WTC11 (cell line): ENCODE results near the gene MRFAP1L1. TPM values are rescaled to one million over a fixed set of nuclear protein-coding genes. Genes with fewer than 3 reads are reported as not detected.
A peak's percentile ranks its signal among the peaks of the same experiment; 100 is the strongest.

Experiments used
- ATAC-seq: fragments of 200-7000 bp; cut with Tn5 transposase; 2 replicates; pipeline ENCODE4 v1.10.0; 2021; ENCODE audit warnings: mild to moderate bottlenecking, moderate library complexity
- CTCF ChIA-PET: fragments of 300-600 bp; sonication (Branson Sonifier 250); formaldehyde crosslinking; loops from one replicate; lab custom pipeline; 2021; ENCODE audit warnings: antibody characterized with exemption; lab: Charles Lee
- POLR2A ChIA-PET: fragments of 350-600 bp; sonication (Branson Sonifier 250); formaldehyde crosslinking; loops from one replicate; lab custom pipeline; 2021; ENCODE audit warnings: antibody characterized with exemption; lab: Charles Lee
- DNase-seq: peaks from one replicate; pipeline ENCODE4 v3.0.0; 2021; ENCODE audit warnings: low spot score
- H3K27ac Mint-ChIP-seq: 2 replicates; pipeline ENCODE4 v1.8.0; 2021; ENCODE audit warnings: mixed read lengths
- H3K27me3 Mint-ChIP-seq: 2 replicates; pipeline ENCODE4 v1.8.0; 2021; ENCODE audit warnings: low read depth, mild to moderate bottlenecking, moderate library complexity, mixed read lengths
- H3K36me3 Mint-ChIP-seq: 2 replicates; pipeline ENCODE4 v1.8.0; 2021; ENCODE audit warnings: mixed read lengths
- H3K4me1 Mint-ChIP-seq: 2 replicates; pipeline ENCODE4 v1.8.0; 2022; ENCODE audit warnings: mixed read lengths
- H3K4me3 Mint-ChIP-seq: 2 replicates; pipeline ENCODE4 v1.8.0; 2021; ENCODE audit warnings: mild to moderate bottlenecking, moderate library complexity, mixed read lengths
- H3K9me3 Mint-ChIP-seq: 2 replicates; pipeline ENCODE4 v1.8.0; 2021; ENCODE audit warnings: mixed read lengths
- AR ChIP-seq: fragments of 250-450 bp; sonication (Bioruptor Pico); IDR thresholded peaks from 2 replicates; pipeline ENCODE4 v1.9.0; 2021; ENCODE audit warnings: mild to moderate bottlenecking
- ATF6 ChIP-seq: sonication (generic); formaldehyde crosslinking; IDR thresholded peaks from 2 replicates; pipeline ENCODE4 v1.8.1; 2023; ENCODE audit warnings: mild to moderate bottlenecking, missing genetic modification reagents
- CREM ChIP-seq: sonication (generic); formaldehyde crosslinking; IDR thresholded peaks from 2 replicates; pipeline ENCODE4 v1.8.1; 2022; ENCODE audit warnings: mild to moderate bottlenecking, missing genetic modification reagents, moderate library complexity
- FOXJ3 ChIP-seq: sonication (generic); formaldehyde crosslinking; IDR thresholded peaks from 2 replicates; pipeline ENCODE4 v1.9.0; 2021; ENCODE audit warnings: missing genetic modification reagents, mild to moderate bottlenecking, borderline replicate concordance
- FOXP1 ChIP-seq: sonication (generic); formaldehyde crosslinking; IDR thresholded peaks from 2 replicates; pipeline ENCODE4 v1.8.0; 2022; ENCODE audit warnings: missing genetic modification reagents, mild to moderate bottlenecking, moderate library complexity, borderline replicate concordance
- GABPB1 ChIP-seq: sonication (generic); formaldehyde crosslinking; IDR thresholded peaks from 2 replicates; pipeline ENCODE4 v1.8.1; 2023; ENCODE audit warnings: mild to moderate bottlenecking, missing genetic modification reagents
- JAZF1 ChIP-seq: fragments of 250-450 bp; sonication (Bioruptor Pico); IDR thresholded peaks from 2 replicates; pipeline ENCODE4 v1.9.0; 2021; ENCODE audit warnings: moderate library complexity, mild to moderate bottlenecking, inconsistent platforms
- JUN ChIP-seq: sonication (generic); formaldehyde crosslinking; IDR thresholded peaks from 2 replicates; pipeline ENCODE4 v1.8.0; 2023; ENCODE audit warnings: mild to moderate bottlenecking, missing genetic modification reagents
- MYBL2 ChIP-seq: sonication (generic); formaldehyde crosslinking; IDR thresholded peaks from 2 replicates; pipeline ENCODE4 v1.8.1; 2023; ENCODE audit warnings: mild to moderate bottlenecking, moderate library complexity, missing genetic modification reagents
- NFYB ChIP-seq: sonication (generic); formaldehyde crosslinking; conservative IDR thresholded peaks from 2 replicates; pipeline ENCODE4 v1.8.0; 2022; ENCODE audit warnings: low read depth, missing genetic modification reagents
- RELA ChIP-seq: sonication (generic); formaldehyde crosslinking; IDR thresholded peaks from 2 replicates; pipeline ENCODE4 v1.8.1; 2022; ENCODE audit warnings: missing genetic modification reagents, mild to moderate bottlenecking, borderline replicate concordance
- SMAD4 ChIP-seq: sonication (generic); formaldehyde crosslinking; IDR thresholded peaks from 2 replicates; pipeline ENCODE4 v1.8.0; 2022; ENCODE audit warnings: mild to moderate bottlenecking, missing genetic modification reagents
- SOX15 ChIP-seq: fragments of 250-450 bp; sonication (Bioruptor Pico); IDR thresholded peaks from 2 replicates; pipeline ENCODE4 v1.9.0; 2021; ENCODE audit warnings: mild to moderate bottlenecking
- TEAD4 ChIP-seq: sonication (generic); formaldehyde crosslinking; IDR thresholded peaks from 2 replicates; pipeline ENCODE4 v1.8.0; 2022; ENCODE audit warnings: mild to moderate bottlenecking, missing genetic modification reagents
- ZBTB21 ChIP-seq: sonication (generic); formaldehyde crosslinking; IDR thresholded peaks from 2 replicates; pipeline ENCODE4 v1.8.1; 2023; ENCODE audit warnings: mild to moderate bottlenecking, missing genetic modification reagents, borderline replicate concordance
- ZNF138 ChIP-seq: sonication (generic); formaldehyde crosslinking; conservative IDR thresholded peaks from 2 replicates; pipeline ENCODE4 v1.8.1; 2022; ENCODE audit warnings: mild to moderate bottlenecking, moderate library complexity, missing genetic modification reagents
- ZNF263 ChIP-seq: sonication (generic); formaldehyde crosslinking; IDR thresholded peaks from 2 replicates; pipeline ENCODE4 v1.8.1; 2022; ENCODE audit warnings: low read depth, mild to moderate bottlenecking, moderate library complexity, missing genetic modification reagents
- ZNF671 ChIP-seq: fragments of 250-450 bp; sonication (Bioruptor Pico); IDR thresholded peaks from 2 replicates; pipeline ENCODE4 v1.8.0; 2021; ENCODE audit warnings: mild to moderate bottlenecking
- total RNA-seq: library from RNA; stranded (reverse); gene quantifications from 3 replicates; pipeline ENCODE4 v1.2.3, GENCODE V29; 2021
- TF ChIP-seq, protein P1 (sequence below): fragments of 250-450 bp; sonication (Bioruptor Pico); IDR thresholded peaks from 2 replicates; pipeline ENCODE4 v2.1.2; 2022; ENCODE audit warnings: mild to moderate bottlenecking, moderate library complexity
- TF ChIP-seq, protein P2 (sequence below): sonication (generic); formaldehyde crosslinking; IDR thresholded peaks from 2 replicates; pipeline ENCODE4 v1.8.1; 2022; ENCODE audit warnings: mild to moderate bottlenecking, missing genetic modification reagents, moderate library complexity, borderline replicate concordance
- TF ChIP-seq, protein P3 (sequence below): sonication (generic); formaldehyde crosslinking; IDR thresholded peaks from 2 replicates; pipeline ENCODE4 v1.8.1; 2023; ENCODE audit warnings: mild to moderate bottlenecking, missing genetic modification reagents
- TF ChIP-seq, protein P4 (sequence below): sonication (generic); formaldehyde crosslinking; IDR thresholded peaks from 2 replicates; pipeline ENCODE4 v1.8.1; 2023; ENCODE audit warnings: mild to moderate bottlenecking, missing genetic modification reagents, moderate library complexity

Gene MRFAP1L1
- total RNA-seq, 1 experiment from 2014 or later, result 54.4 TPM

- DNase-seq, result peak; percentile 34
- peak overlapping the region; percentile 45 for H3K4me3 Mint-ChIP-seq
- CTCF ChIA-PET, result interaction anchor here (0.7 to 3.4 kb wide), 24 partner anchors 10 to 413 kb away, joined by 3 to 56 read pairs (median 5); partner anchors contain the start of gene S100P
- H3K9me3 Mint-ChIP-seq, result no peaks in the 10 kb centered on the region
- TF ChIP-seq, protein P1, sequence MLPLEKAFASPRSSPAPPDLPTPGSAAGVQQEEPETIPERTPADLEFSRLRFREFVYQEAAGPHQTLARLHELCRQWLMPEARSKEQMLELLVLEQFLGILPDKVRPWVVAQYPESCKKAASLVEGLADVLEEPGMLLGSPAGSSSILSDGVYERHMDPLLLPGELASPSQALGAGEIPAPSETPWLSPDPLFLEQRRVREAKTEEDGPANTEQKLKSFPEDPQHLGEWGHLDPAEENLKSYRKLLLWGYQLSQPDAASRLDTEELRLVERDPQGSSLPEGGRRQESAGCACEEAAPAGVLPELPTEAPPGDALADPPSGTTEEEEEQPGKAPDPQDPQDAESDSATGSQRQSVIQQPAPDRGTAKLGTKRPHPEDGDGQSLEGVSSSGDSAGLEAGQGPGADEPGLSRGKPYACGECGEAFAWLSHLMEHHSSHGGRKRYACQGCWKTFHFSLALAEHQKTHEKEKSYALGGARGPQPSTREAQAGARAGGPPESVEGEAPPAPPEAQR (CRISPR knock-in tag), result no peak
- TF ChIP-seq GABPB1 (no peak), TEAD4 (CRISPR knock-in tag) (no peak), CREM (no peak), ATF6 (CRISPR knock-in tag) (no peak), ZNF263 (CRISPR knock-in tag) (no peak), ZNF138 (CRISPR knock-in tag) (no peak), MYBL2 (CRISPR knock-in tag) (no peak), FOXJ3 (CRISPR knock-in tag) (no peak), ZBTB21 (no peak), NFYB (CRISPR knock-in tag) (no peak)
- TF ChIP-seq, protein P2, sequence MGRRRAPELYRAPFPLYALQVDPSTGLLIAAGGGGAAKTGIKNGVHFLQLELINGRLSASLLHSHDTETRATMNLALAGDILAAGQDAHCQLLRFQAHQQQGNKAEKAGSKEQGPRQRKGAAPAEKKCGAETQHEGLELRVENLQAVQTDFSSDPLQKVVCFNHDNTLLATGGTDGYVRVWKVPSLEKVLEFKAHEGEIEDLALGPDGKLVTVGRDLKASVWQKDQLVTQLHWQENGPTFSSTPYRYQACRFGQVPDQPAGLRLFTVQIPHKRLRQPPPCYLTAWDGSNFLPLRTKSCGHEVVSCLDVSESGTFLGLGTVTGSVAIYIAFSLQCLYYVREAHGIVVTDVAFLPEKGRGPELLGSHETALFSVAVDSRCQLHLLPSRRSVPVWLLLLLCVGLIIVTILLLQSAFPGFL (CRISPR knock-in tag), result no peak
- H3K36me3 Mint-ChIP-seq, result no peaks in the 10 kb centered on the region
- H3K4me1 Mint-ChIP-seq, result no peaks in the 10 kb centered on the region
- peaks cover 57% of the 10 kb centered on the region for H3K27me3 Mint-ChIP-seq
- peak; percentile 49 for ATAC-seq
- POLR2A ChIA-PET, result interaction anchor here (1.2 to 1.4 kb wide), 2 partner anchors 9 to 89 kb away, joined by 3 read pairs; partner anchors contain the start of gene MAN2B2
- H3K27ac Mint-ChIP-seq, result no peak overlapping the region
Observed at GRCh38 chr4:6663596-6664393, 45.9 kb downstream of the MRFAP1L1 start.

- H3K36me3 Mint-ChIP-seq, result no peaks in the 10 kb centered on the region
- H3K4me3 Mint-ChIP-seq, result no peak overlapping the region
- DNase-seq, result no peak
- POLR2A ChIA-PET, result interaction anchor here (1.0 kb wide), 1 partner anchor 11 kb away, joined by 5 read pairs; no protein-coding TSS in a partner anchor
- H3K27me3 Mint-ChIP-seq, result peaks cover 62% of the 10 kb centered on the region
- no peak for ATAC-seq
- no peaks in the 10 kb centered on the region for H3K9me3 Mint-ChIP-seq
- CTCF ChIA-PET, result interaction anchor here (2.3 to 3.4 kb wide), 3 partner anchors 11 to 39 kb away, joined by 13 to 56 read pairs (median 17); a partner anchor contains a TSS
- peaks cover 2% of the 10 kb centered on the region; the same call in 1 of the 2 replicates for H3K4me1 Mint-ChIP-seq
- H3K27ac Mint-ChIP-seq, result no peak overlapping the region
- TF ChIP-seq JAZF1 (CRISPR knock-in tag), result no peak
- no peak for TF ChIP-seq SOX15 (CRISPR knock-in tag)
- no peak for TF ChIP-seq ZNF671 (CRISPR knock-in tag)
- no peak for TF ChIP-seq SMAD4 (CRISPR knock-in tag)
- TF ChIP-seq, protein P3, sequence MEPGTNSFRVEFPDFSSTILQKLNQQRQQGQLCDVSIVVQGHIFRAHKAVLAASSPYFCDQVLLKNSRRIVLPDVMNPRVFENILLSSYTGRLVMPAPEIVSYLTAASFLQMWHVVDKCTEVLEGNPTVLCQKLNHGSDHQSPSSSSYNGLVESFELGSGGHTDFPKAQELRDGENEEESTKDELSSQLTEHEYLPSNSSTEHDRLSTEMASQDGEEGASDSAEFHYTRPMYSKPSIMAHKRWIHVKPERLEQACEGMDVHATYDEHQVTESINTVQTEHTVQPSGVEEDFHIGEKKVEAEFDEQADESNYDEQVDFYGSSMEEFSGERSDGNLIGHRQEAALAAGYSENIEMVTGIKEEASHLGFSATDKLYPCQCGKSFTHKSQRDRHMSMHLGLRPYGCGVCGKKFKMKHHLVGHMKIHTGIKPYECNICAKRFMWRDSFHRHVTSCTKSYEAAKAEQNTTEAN (CRISPR knock-in tag), result no peak
- TF ChIP-seq ZBTB21, result no peak
- TF ChIP-seq FOXP1 (CRISPR knock-in tag), result no peak
- TF ChIP-seq AR (CRISPR knock-in tag), result no peak
- no peak for TF ChIP-seq JUN (CRISPR knock-in tag)
- no peak for TF ChIP-seq RELA (CRISPR knock-in tag)
- TF ChIP-seq, protein P4, sequence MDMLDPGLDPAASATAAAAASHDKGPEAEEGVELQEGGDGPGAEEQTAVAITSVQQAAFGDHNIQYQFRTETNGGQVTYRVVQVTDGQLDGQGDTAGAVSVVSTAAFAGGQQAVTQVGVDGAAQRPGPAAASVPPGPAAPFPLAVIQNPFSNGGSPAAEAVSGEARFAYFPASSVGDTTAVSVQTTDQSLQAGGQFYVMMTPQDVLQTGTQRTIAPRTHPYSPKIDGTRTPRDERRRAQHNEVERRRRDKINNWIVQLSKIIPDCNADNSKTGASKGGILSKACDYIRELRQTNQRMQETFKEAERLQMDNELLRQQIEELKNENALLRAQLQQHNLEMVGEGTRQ (CRISPR knock-in tag), result no peak
Observed at GRCh38 chr4:6662591-6662990, 47.1 kb downstream of the MRFAP1L1 start.
